ENCODE measurements around the gene GBP2. TPM values are rescaled to one million over a fixed set of nuclear protein-coding genes. Genes with fewer than 3 reads are reported as not detected.

GBP2 gene
- polyA plus RNA-seq, 1 of the 3 experiments (the other 2 are of a cell fraction) = 8.7 TPM

DNA sequence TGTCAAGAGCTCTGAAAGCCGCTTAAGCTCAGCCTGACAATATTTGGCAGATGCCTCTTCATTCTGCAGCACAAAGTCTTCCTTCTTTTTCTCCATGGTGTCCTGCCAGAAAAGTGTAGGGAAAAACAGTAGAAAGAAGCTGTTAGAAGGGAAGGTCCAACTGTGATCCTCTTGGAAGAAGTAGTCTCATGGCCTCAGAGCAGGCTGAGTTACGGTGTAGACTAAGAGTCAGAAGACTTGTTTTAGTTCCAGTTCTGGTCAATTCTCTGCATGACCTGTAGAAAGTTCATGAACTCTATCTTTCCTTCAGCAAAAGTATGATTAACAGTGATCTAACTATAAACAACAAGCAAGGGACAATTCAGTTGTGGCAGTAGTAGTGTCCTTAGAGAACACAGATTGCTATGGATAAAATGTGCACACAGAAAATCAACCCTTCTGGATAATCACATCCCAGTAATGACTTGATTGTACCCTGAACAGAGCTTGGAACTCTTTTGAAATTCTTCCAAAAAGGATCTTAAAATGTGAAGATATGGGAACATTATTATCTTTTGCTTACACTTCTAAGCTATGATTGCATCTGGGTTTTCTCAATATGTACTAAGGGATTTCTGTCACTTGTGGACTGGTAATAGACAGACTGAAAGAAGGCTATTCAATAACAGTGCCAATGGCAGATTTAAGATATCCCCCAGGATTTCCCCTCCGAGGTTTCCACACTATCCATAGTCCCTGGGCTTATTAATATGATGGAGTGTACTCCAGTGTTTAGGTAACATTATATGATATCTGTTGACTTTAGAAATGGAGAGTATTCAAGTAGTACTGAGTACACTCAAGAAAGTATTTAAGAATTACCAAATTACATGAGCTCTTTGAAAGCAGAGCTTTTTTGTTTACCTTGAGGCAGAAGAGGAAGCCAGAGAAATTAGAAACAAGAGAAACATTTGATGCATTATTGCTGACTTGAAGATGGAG, 22.1 kb upstream of the GBP2 start:
- Histone ChIP-seq H3F3A (replicated peaks; ENCODE audit: insufficient read depth) (no peaks in the 10 kb centered on the region), H3K27me3 (ENCODE audit: insufficient read depth) (no peaks in the 10 kb centered on the region), H2AFZ (ENCODE audit: low read depth) (no peak overlapping the region), H3K4me2 (no peak overlapping the region), H3K36me3 (replicated peaks in 1 of 2; ENCODE audit: control insufficient read depth in 1 of 2, insufficient read depth in 2 of 2, low read length in 1 of 2) (no peaks in the 10 kb centered on the region), H4K20me1 (ENCODE audit: insufficient read depth) (no peaks in the 10 kb centered on the region), H3K4me1 (ENCODE audit: control insufficient read depth in 1 of 2, insufficient read depth in 2 of 2, low read depth in 1 of 2, low read length in 1 of 2) (peaks cover 0 to 3% of the 10 kb centered on the region in 2 experiments; a peak in 1 of 4 replicates), H3K9me3 (no peaks in the 10 kb centered on the region), H3K79me2 (ENCODE audit: insufficient read depth) (no peaks in the 10 kb centered on the region), H3K27ac (ENCODE audit: low read depth in 2 of 2, low read length in 1 of 2) (no peak overlapping the region; a peak in 1 of 4 replicates), H3K9me2 (no peaks in the 10 kb centered on the region), H3K9ac (no peak overlapping the region), H3K4me3 (ENCODE audit: low read depth in 2 of 2, low read length in 1 of 2) (no peak overlapping the region)
- ChIA-PET POLR2A (no interaction called here), CTCF (interaction anchor here (0.7 to 2.6 kb wide), 9 partner anchors 21 to 210 kb away, joined by 3 to 10 read pairs (median 3); no protein-coding TSS in a partner anchor)
- 69% methylated on average over 3 of the region's 3 CpGs for WGBS (ENCODE audit: low lambda C conversion rate)
- no peak for DNase-seq
- TF ChIP-seq, protein P1, sequence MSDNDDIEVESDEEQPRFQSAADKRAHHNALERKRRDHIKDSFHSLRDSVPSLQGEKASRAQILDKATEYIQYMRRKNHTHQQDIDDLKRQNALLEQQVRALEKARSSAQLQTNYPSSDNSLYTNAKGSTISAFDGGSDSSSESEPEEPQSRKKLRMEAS (IDR thresholded peaks at IDR 0.05; ENCODE audit: low read depth) = no peak
- TF ChIP-seq RCOR1 (IDR thresholded peaks at IDR 0.05; ENCODE audit: low read length) (no peak), FOXM1 (IDR thresholded peaks at IDR 0.05; ENCODE audit: low read depth) (no peak), SIN3A (IDR thresholded peaks at IDR 0.05; ENCODE audit: borderline replicate concordance, low read depth, low read length) (no peak), GATA2 (CRISPR knock-in tag; IDR thresholded peaks at IDR 0.05) (no peak), TCF12 (IDR thresholded peaks at IDR 0.05) (no peak), NFIC (IDR thresholded peaks at IDR 0.05; ENCODE audit: borderline replicate concordance) (no peak), RAD21 (IDR thresholded peaks at IDR 0.05; ENCODE audit: low read length) (no peak), CHD2 (IDR thresholded peaks at IDR 0.05; ENCODE audit: low read length, partially characterized antibody) (no peak), EZH2phosphoT487 (IDR thresholded peaks at IDR 0.05; ENCODE audit: borderline replicate concordance, low read depth) (no peak), FOXJ3 (CRISPR knock-in tag; IDR thresholded peaks at IDR 0.05) (no peak), POLR2AphosphoS5 (IDR thresholded peaks at IDR 0.05; ENCODE audit: low read depth, low read length) (no peak)
- TF ChIP-seq, protein P2, sequence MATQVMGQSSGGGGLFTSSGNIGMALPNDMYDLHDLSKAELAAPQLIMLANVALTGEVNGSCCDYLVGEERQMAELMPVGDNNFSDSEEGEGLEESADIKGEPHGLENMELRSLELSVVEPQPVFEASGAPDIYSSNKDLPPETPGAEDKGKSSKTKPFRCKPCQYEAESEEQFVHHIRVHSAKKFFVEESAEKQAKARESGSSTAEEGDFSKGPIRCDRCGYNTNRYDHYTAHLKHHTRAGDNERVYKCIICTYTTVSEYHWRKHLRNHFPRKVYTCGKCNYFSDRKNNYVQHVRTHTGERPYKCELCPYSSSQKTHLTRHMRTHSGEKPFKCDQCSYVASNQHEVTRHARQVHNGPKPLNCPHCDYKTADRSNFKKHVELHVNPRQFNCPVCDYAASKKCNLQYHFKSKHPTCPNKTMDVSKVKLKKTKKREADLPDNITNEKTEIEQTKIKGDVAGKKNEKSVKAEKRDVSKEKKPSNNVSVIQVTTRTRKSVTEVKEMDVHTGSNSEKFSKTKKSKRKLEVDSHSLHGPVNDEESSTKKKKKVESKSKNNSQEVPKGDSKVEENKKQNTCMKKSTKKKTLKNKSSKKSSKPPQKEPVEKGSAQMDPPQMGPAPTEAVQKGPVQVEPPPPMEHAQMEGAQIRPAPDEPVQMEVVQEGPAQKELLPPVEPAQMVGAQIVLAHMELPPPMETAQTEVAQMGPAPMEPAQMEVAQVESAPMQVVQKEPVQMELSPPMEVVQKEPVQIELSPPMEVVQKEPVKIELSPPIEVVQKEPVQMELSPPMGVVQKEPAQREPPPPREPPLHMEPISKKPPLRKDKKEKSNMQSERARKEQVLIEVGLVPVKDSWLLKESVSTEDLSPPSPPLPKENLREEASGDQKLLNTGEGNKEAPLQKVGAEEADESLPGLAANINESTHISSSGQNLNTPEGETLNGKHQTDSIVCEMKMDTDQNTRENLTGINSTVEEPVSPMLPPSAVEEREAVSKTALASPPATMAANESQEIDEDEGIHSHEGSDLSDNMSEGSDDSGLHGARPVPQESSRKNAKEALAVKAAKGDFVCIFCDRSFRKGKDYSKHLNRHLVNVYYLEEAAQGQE (IDR thresholded peaks at IDR 0.05; ENCODE audit: low read depth, low read length) = no peak
- TF ChIP-seq, protein P3, sequence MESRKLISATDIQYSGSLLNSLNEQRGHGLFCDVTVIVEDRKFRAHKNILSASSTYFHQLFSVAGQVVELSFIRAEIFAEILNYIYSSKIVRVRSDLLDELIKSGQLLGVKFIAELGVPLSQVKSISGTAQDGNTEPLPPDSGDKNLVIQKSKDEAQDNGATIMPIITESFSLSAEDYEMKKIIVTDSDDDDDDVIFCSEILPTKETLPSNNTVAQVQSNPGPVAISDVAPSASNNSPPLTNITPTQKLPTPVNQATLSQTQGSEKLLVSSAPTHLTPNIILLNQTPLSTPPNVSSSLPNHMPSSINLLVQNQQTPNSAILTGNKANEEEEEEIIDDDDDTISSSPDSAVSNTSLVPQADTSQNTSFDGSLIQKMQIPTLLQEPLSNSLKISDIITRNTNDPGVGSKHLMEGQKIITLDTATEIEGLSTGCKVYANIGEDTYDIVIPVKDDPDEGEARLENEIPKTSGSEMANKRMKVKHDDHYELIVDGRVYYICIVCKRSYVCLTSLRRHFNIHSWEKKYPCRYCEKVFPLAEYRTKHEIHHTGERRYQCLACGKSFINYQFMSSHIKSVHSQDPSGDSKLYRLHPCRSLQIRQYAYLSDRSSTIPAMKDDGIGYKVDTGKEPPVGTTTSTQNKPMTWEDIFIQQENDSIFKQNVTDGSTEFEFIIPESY (IDR thresholded peaks at IDR 0.05; ENCODE audit: borderline replicate concordance, low read depth) = no peak

Data from SK-N-SH (cell line).